Measurements from ENCODE around the gene RPS6KA2. TPM values are rescaled to one million over a fixed set of nuclear protein-coding genes. Genes with fewer than 3 reads are reported as not detected.
A peak's percentile ranks its signal among the peaks of the same experiment; 100 is the strongest.

RPS6KA2 gene
- total and polyA plus RNA-seq, 2 experiments from 2014 or later, result 12.5 to 25.3 TPM

DNA sequence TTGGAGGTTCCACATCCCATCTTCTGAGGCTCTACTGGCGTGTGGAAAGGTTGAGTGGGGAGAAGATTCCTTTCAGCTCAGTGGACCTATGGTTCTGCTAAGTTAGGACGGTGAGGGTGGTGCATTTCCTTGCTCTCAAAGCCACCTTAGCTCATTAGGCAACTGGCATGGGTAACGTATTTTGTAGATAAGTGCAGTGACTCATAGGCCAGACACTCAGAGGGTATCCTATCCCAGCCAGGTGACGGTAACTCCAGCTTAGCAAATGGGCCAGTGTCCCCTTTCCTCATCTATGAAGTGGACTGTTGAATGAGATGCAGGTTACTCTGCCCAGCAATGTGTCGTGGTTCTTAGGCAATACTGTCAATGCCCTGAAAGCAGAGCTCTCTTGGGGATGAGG, 3.7 kb downstream of the RPS6KA2 start (continued):
- TF ChIP-seq, protein P1, sequence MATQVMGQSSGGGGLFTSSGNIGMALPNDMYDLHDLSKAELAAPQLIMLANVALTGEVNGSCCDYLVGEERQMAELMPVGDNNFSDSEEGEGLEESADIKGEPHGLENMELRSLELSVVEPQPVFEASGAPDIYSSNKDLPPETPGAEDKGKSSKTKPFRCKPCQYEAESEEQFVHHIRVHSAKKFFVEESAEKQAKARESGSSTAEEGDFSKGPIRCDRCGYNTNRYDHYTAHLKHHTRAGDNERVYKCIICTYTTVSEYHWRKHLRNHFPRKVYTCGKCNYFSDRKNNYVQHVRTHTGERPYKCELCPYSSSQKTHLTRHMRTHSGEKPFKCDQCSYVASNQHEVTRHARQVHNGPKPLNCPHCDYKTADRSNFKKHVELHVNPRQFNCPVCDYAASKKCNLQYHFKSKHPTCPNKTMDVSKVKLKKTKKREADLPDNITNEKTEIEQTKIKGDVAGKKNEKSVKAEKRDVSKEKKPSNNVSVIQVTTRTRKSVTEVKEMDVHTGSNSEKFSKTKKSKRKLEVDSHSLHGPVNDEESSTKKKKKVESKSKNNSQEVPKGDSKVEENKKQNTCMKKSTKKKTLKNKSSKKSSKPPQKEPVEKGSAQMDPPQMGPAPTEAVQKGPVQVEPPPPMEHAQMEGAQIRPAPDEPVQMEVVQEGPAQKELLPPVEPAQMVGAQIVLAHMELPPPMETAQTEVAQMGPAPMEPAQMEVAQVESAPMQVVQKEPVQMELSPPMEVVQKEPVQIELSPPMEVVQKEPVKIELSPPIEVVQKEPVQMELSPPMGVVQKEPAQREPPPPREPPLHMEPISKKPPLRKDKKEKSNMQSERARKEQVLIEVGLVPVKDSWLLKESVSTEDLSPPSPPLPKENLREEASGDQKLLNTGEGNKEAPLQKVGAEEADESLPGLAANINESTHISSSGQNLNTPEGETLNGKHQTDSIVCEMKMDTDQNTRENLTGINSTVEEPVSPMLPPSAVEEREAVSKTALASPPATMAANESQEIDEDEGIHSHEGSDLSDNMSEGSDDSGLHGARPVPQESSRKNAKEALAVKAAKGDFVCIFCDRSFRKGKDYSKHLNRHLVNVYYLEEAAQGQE (IDR thresholded peaks at IDR 0.05; ENCODE audit: unreplicated experiment), result no peak
- TF ChIP-seq, protein P2, sequence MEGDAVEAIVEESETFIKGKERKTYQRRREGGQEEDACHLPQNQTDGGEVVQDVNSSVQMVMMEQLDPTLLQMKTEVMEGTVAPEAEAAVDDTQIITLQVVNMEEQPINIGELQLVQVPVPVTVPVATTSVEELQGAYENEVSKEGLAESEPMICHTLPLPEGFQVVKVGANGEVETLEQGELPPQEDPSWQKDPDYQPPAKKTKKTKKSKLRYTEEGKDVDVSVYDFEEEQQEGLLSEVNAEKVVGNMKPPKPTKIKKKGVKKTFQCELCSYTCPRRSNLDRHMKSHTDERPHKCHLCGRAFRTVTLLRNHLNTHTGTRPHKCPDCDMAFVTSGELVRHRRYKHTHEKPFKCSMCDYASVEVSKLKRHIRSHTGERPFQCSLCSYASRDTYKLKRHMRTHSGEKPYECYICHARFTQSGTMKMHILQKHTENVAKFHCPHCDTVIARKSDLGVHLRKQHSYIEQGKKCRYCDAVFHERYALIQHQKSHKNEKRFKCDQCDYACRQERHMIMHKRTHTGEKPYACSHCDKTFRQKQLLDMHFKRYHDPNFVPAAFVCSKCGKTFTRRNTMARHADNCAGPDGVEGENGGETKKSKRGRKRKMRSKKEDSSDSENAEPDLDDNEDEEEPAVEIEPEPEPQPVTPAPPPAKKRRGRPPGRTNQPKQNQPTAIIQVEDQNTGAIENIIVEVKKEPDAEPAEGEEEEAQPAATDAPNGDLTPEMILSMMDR (conservative IDR thresholded peaks at IDR 0.05; ENCODE audit: low read depth in 2 of 2), result no peak

DNA sequence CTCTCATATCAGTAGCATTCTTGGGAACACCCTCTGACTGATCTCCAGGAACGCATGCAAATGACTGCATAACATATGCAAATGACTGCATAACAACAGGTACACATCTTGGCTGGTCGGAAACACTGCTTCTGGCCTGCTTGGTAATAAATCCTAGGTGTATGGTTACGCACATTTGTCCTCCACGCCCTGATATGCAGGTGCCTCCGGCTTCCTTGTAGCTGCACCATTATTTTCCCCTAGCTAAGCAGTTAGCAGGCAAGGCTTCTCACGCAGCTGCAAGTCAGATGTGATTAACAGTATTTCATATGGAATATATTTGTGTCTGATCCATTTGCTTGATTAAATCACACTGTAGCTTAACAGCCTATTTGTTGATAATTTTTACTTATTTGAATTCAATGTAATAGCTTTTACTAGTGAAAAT, 5.9 kb downstream of the RPS6KA2 start:
- Histone ChIP-seq H4K20me1 (replicated peaks; ENCODE audit: insufficient read depth) (peaks cover 19% of the 10 kb centered on the region; the same call in 1 of the 2 replicates), H3K4me3 (peak overlapping the region; percentile 5; the same call in 1 of the 2 replicates), H3K9me2 (ENCODE audit: insufficient read depth) (no peaks in the 10 kb centered on the region), H3F3A (replicated peaks; ENCODE audit: low read depth) (no peaks in the 10 kb centered on the region), H3K27me3 (ENCODE audit: insufficient read depth) (peaks cover 9% of the 10 kb centered on the region; the same call in 1 of the 2 replicates), H3K4me1 (ENCODE audit: insufficient read depth) (peaks cover 38% of the 10 kb centered on the region), H3K79me2 (replicated peaks; ENCODE audit: insufficient read depth) (peaks cover 90% of the 10 kb centered on the region), H3K36me3 (ENCODE audit: insufficient read depth) (no peaks in the 10 kb centered on the region), H3K27ac (ENCODE audit: low read depth) (peak overlapping the region; percentile 5; the same call in 1 of the 2 replicates), H2AFZ (no peak overlapping the region), H3K4me2 (peak overlapping the region; percentile 44)
- Mint-ChIP-seq H3K9me3 (no peaks in the 10 kb centered on the region), H3K27me3 (ENCODE audit: insufficient read depth, low read depth, poor library complexity) (peaks cover 5% of the 10 kb centered on the region), H3K36me3 (ENCODE audit: low read depth) (peaks cover 16% of the 10 kb centered on the region), H3K27ac (no peak overlapping the region), H3K4me1 (peaks cover 53% of the 10 kb centered on the region), H3K4me3 (peak overlapping the region; percentile 34)
- DNase-seq (ENCODE audit: low spot score) (peak; percentile 86), ATAC-seq (peak; percentile 88)
- TF ChIP-seq JUNB (IDR thresholded peaks at IDR 0.05; ENCODE audit: unreplicated experiment), result no peak

DNA sequence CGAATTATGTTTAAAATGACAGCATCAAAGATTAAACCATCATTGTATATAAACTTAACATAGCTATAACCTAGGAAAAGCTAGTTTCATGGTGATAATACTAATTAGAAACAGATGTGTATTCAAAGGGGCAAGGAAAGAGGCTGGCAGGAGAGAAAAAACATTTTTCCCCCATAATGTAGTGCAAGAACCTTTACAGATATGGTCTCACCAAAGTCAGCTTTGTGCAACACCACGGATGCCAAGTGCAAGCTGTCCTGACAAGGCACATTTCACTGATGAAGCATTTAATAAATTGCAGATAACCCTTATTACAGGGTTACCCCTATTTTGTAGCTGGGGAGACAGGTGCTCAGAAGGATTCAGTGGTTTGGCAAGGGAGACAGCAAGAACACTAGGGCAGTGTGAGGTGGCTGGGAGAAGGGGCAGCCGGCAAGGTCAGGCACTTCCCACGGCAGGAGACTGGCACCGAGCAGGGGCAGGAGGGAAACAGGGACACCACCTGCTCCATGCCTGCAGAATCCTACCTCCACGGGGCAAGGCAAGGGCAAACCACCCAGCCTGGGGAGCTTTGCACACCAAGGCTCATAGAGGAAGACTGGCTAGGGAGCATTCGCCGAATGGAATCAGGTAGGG, 6.5 kb downstream of the RPS6KA2 start:
- H3K27me3 ChIP-seq (ENCODE audit: insufficient read depth), result peaks cover 3% of the 10 kb centered on the region; the same call in 1 of the 2 replicates
- peaks cover 90% of the 10 kb centered on the region for H3K79me2 ChIP-seq (replicated peaks; ENCODE audit: insufficient read depth)
- peaks cover 19% of the 10 kb centered on the region; the same call in 1 of the 2 replicates for H4K20me1 ChIP-seq (replicated peaks; ENCODE audit: insufficient read depth)
- Mint-ChIP-seq H3K27me3 (ENCODE audit: insufficient read depth, low read depth, poor library complexity) (peaks cover 3% of the 10 kb centered on the region), H3K9me3 (no peaks in the 10 kb centered on the region), H3K4me1 (peaks cover 53% of the 10 kb centered on the region), H3K4me3 (peak overlapping the region; percentile 34), H3K36me3 (ENCODE audit: low read depth) (peaks cover 16% of the 10 kb centered on the region), H3K27ac (no peak overlapping the region)
- H3K9me2 ChIP-seq (ENCODE audit: insufficient read depth), result no peaks in the 10 kb centered on the region
- H3K4me2 ChIP-seq, result peak overlapping the region; percentile 34; the same call in 1 of the 2 replicates
- DNase-seq (ENCODE audit: low spot score), result no peak
- peaks cover 33% of the 10 kb centered on the region for H3K4me1 ChIP-seq (ENCODE audit: insufficient read depth)
- H3K36me3 ChIP-seq (ENCODE audit: insufficient read depth), result no peaks in the 10 kb centered on the region
- ATAC-seq, result peak; percentile 38; the same call in 2 of the 3 replicates
- H3K27ac ChIP-seq (ENCODE audit: low read depth), result no peak overlapping the region
- no peak overlapping the region for H2AFZ ChIP-seq
- H3F3A ChIP-seq (replicated peaks; ENCODE audit: low read depth), result no peaks in the 10 kb centered on the region
- H3K4me3 ChIP-seq, result no peak overlapping the region
- TF ChIP-seq ZNF114 (CRISPR knock-in tag; IDR thresholded peaks at IDR 0.05), result no peak
- no peak for TF ChIP-seq POLR2AphosphoS5 (IDR thresholded peaks at IDR 0.05; ENCODE audit: low read depth)
- TF ChIP-seq, protein P2 (conservative IDR thresholded peaks at IDR 0.05; ENCODE audit: low read depth in 2 of 2), result no peak
- no peak for TF ChIP-seq JUNB (IDR thresholded peaks at IDR 0.05; ENCODE audit: unreplicated experiment)
- TF ChIP-seq, protein P1 (IDR thresholded peaks at IDR 0.05; ENCODE audit: unreplicated experiment), result no peak
- no peak for TF ChIP-seq EZH2 (IDR thresholded peaks at IDR 0.05; ENCODE audit: low read depth, unreplicated experiment)
